Bronchial epithelial cell (primary cell): ENCODE measurements around the gene VPS41. TPM values are rescaled to one million over a fixed set of nuclear protein-coding genes. Genes with fewer than 3 reads are reported as not detected.

Source experiments
- DNase-seq: peaks from one replicate; pipeline ENCODE4 v3.0.0-alpha.2; 2010; ENCODE audit warnings: low read depth
- FAIRE-seq: peaks from 2 replicates; lab custom pipeline; 2011; peaks lifted over from hg19 to GRCh38; lab: Jason Lieb, UNC
- H3K27me3 ChIP-seq: 2 replicates; pipeline ENCODE4 v1.5.1; 2011; ENCODE audit warnings: low read length; ENCODE audit not compliant: control insufficient read depth, insufficient read depth
- H3K36me3 ChIP-seq: 2 replicates; pipeline ENCODE4 v1.5.1; 2011; ENCODE audit warnings: low read length; ENCODE audit not compliant: control insufficient read depth, insufficient read depth
- H3K4me3 ChIP-seq: 2 replicates; pipeline ENCODE4 v1.5.1; 2011; ENCODE audit warnings: mild to moderate bottlenecking, low read depth, low read length, control low read depth
- total RNA-seq: library from RNA; depleted of rRNA; stranded (reverse); fragments of >200 nt; gene quantifications from 2 replicates; pipeline ENCODE4 v1.2.1, GENCODE V29; 2014
- TF ChIP-seq, protein P1 (sequence below): IDR thresholded peaks from 2 replicates; pipeline ENCODE4 v1.5.1; 2011; ENCODE audit warnings: mild to moderate bottlenecking, moderate library complexity, low read length, control low read depth, inconsistent platforms; ENCODE audit not compliant: insufficient read depth, severe bottlenecking

Gene VPS41
- total RNA-seq, 1 donor from 2014 or later = 32.9 TPM

DNA sequence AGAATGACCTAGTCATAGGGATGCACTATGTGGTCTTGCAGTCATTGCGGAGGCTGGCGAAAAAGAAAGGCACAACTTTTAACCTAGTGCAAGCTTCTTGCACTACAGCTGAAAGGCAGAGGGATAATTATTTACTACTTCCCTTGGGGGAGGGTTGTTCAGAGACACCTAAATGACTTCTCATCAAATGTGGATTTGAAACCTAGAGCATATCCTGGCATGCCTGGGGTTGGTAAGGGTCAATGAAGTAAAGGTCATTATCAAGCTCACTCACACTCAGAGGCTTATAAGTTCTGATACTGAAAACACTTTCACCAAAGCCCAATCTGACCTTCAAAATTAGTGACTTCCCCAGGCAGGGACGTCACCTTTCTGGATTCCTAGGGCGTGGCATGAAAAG is 168.9 kb downstream of the VPS41 start:
- DNase-seq (no peak), FAIRE-seq (no peak)
- H3K4me3 ChIP-seq = no peak overlapping the region
- H3K36me3 ChIP-seq = peaks cover 2% of the 10 kb centered on the region
- TF ChIP-seq, protein P1, sequence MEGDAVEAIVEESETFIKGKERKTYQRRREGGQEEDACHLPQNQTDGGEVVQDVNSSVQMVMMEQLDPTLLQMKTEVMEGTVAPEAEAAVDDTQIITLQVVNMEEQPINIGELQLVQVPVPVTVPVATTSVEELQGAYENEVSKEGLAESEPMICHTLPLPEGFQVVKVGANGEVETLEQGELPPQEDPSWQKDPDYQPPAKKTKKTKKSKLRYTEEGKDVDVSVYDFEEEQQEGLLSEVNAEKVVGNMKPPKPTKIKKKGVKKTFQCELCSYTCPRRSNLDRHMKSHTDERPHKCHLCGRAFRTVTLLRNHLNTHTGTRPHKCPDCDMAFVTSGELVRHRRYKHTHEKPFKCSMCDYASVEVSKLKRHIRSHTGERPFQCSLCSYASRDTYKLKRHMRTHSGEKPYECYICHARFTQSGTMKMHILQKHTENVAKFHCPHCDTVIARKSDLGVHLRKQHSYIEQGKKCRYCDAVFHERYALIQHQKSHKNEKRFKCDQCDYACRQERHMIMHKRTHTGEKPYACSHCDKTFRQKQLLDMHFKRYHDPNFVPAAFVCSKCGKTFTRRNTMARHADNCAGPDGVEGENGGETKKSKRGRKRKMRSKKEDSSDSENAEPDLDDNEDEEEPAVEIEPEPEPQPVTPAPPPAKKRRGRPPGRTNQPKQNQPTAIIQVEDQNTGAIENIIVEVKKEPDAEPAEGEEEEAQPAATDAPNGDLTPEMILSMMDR = no peak
- no peaks in the 10 kb centered on the region for H3K27me3 ChIP-seq

DNA sequence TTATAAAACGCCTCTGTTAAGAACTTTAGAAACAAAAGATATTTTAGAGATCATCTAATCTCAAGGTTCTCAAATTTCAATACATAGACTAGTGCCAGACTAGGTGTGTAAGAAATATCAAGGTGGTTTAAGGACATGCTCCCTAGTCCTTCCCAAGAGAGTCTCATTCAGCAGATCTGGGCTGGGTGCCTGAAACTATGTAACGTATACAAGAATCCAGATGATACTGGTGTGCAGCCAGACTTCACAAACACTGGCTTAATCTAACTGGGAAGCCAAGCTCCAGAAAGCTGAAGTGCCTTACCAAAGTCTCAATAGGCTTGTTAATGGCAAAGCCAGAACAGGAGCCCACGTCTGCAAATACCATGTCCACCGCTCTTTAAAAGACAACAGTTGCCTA is 172.9 kb downstream of the VPS41 start:
- no peaks in the 10 kb centered on the region for H3K27me3 ChIP-seq
- H3K36me3 ChIP-seq = peaks cover 2% of the 10 kb centered on the region
- FAIRE-seq (no peak), DNase-seq (no peak)
- H3K4me3 ChIP-seq = no peak overlapping the region
- TF ChIP-seq, protein P1 = no peak

DNA sequence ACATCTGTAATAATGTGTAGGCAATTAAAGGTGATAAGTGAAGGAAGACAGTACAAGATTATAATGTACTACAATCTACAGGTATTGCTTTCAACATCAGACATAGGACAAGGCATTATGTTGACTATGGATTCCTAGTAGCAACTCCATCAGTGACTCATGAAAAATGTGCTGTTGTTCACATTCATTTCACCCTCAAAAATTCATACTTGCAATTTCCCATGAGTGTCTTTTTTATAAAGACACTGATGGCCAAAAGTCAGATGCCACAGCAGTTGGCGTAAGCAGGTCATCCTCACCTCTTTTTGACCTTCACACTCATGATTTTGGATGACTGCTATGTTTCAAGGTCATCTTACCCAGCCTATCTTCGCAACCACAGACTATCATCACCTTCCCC is 177.8 kb downstream of the VPS41 start:
- FAIRE-seq (no peak), DNase-seq (peak; percentile 22)
- no peaks in the 10 kb centered on the region for H3K27me3 ChIP-seq
- H3K36me3 ChIP-seq = no peaks in the 10 kb centered on the region
- H3K4me3 ChIP-seq = no peak overlapping the region
- TF ChIP-seq, protein P1 = no peak

DNA sequence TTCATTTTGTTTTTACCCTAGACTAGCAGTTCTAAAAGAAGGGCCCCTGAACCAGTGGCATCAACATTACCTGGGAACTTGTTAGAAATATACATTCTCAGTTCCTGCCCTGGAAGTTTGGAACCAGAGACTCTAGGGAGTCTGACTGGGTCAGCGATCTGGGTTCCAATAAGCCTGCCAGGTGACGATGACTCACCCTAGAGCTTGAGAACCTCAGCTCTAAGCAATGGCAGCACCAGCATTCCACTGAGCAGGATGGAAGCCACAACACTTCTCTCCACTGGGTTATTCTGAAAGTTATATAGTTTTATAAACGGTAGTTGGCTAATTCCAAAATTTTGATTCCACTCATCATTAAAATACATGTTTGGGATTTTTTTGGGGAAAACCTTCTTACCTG is 180.8 kb downstream of the VPS41 start:
- FAIRE-seq (no peak), DNase-seq (no peak)
- Histone ChIP-seq H3K27me3 (no peaks in the 10 kb centered on the region), H3K36me3 (no peaks in the 10 kb centered on the region), H3K4me3 (no peak overlapping the region)
- TF ChIP-seq, protein P1 = no peak

GRCh38 chr7:38727184-38727940 is 181.6 kb downstream of the VPS41 start:
- TF ChIP-seq, protein P1 = no peak
- FAIRE-seq = no peak
- Histone ChIP-seq H3K36me3 (no peaks in the 10 kb centered on the region), H3K27me3 (no peaks in the 10 kb centered on the region), H3K4me3 (no peak overlapping the region)
- no peak for DNase-seq

- TF ChIP-seq, protein P1 = no peak
- no peaks in the 10 kb centered on the region for H3K27me3 ChIP-seq
- FAIRE-seq = no peak
- no peak overlapping the region for H3K4me3 ChIP-seq
- no peak for DNase-seq
- peaks cover 2% of the 10 kb centered on the region for H3K36me3 ChIP-seq
Measured at GRCh38 chr7:38723327-38723726, 185.7 kb downstream of the VPS41 start.
